H1 (cell line): ENCODE data around the gene PRKD1. TPM values are rescaled to one million over a fixed set of nuclear protein-coding genes. Genes with fewer than 3 reads are reported as not detected.

Source experiments
- CTCF ChIA-PET: fragments of 300-600 bp; sonication (Branson Sonifier 250); formaldehyde crosslinking; loops from one replicate; lab custom pipeline; 2021; ENCODE audit not compliant: partially characterized antibody; lab: Charles Lee
- POLR2A ChIA-PET: fragments of 300-600 bp; sonication (Branson Sonifier 250); formaldehyde crosslinking; loops from one replicate; lab custom pipeline; 2021; ENCODE audit warnings: inconsistent platforms; ENCODE audit not compliant: partially characterized antibody; lab: Charles Lee
- DNase-seq, 2 experiments: peaks; one replicate each; pipeline versions ENCODE4 v3.0.0 to v3.0.0-alpha.2; 2010 to 2022; ENCODE audit warnings: low spot score in 2 of 2, low read depth in 1 of 2, mixed read lengths in 1 of 2
- FAIRE-seq: peaks from 2 replicates; lab custom pipeline; 2011; peaks lifted over from hg19 to GRCh38; lab: Jason Lieb, UNC
- H2AFZ ChIP-seq: 2 replicates; pipeline ENCODE4 v1.8.1; 2012; ENCODE audit warnings: low read length, inconsistent platforms
- H2AK5ac ChIP-seq: 2 replicates; pipeline ENCODE4 v1.6.1; 2013; ENCODE audit warnings: low read depth, low read length
- H2BK120ac ChIP-seq: replicated peaks from 2 replicates; pipeline ENCODE3; 2013; ENCODE audit warnings: low read depth, low read length, inconsistent platforms
- H2BK12ac ChIP-seq: 2 replicates; pipeline ENCODE4 v1.6.1; 2013; ENCODE audit warnings: low read depth, low read length
- H2BK15ac ChIP-seq: 2 replicates; pipeline ENCODE4 v1.6.1; 2013; ENCODE audit warnings: low read length
- H2BK20ac ChIP-seq: 2 replicates; pipeline ENCODE4 v1.6.1; 2013; ENCODE audit warnings: low read length
- H2BK5ac ChIP-seq: 2 replicates; pipeline ENCODE4 v1.6.1; 2013; ENCODE audit warnings: low read depth, low read length
- H3K14ac ChIP-seq: 2 replicates; pipeline ENCODE4 v1.6.1; 2013; ENCODE audit warnings: inconsistent platforms; ENCODE audit not compliant: insufficient read length
- H3K18ac ChIP-seq: 2 replicates; pipeline ENCODE4 v1.6.1; 2013; ENCODE audit warnings: low read length; ENCODE audit errors: extremely low read depth
- H3K23ac ChIP-seq: 2 replicates; pipeline ENCODE4 v1.6.1; 2013; ENCODE audit warnings: inconsistent platforms; ENCODE audit not compliant: insufficient read length
- H3K23me2 ChIP-seq: 2 replicates; pipeline ENCODE4 v1.6.1; 2013; ENCODE audit warnings: low read depth, low read length
- H3K27ac ChIP-seq: 2 replicates; pipeline ENCODE4 v1.6.1; 2011; ENCODE audit warnings: low read depth, low read length, inconsistent platforms
- H3K27me3 ChIP-seq, 4 experiments: replicated peaks in 1 of 4; 1 replicate in 1 of 4; 2 replicates in 3 of 4; pipeline versions ENCODE4 v1.6.1 to v1.8.1; 2011 to 2013; ENCODE audit warnings: low read length in 3 of 4, mild to moderate bottlenecking in 3 of 4, inconsistent platforms in 2 of 4, mixed read lengths in 2 of 4, moderate library complexity in 1 of 4; ENCODE audit not compliant: control insufficient read depth in 3 of 4, insufficient read depth in 3 of 4; ENCODE audit errors: extremely low read depth in 1 of 4
- H3K36me3 ChIP-seq, 4 experiments: 2 replicates each; pipeline versions ENCODE4 v1.6.1 to v1.8.1; 2011 to 2013; ENCODE audit warnings: mild to moderate bottlenecking in 4 of 4, low read length in 3 of 4, moderate library complexity in 2 of 4, control low read depth in 1 of 4, inconsistent platforms in 1 of 4; ENCODE audit not compliant: insufficient read depth in 4 of 4, control insufficient read depth in 2 of 4
- H3K4ac ChIP-seq: replicated peaks from 2 replicates; pipeline ENCODE3; 2013; ENCODE audit warnings: low read length, low read depth, mixed read lengths, inconsistent platforms; ENCODE audit not compliant: insufficient read length
- H3K4me1 ChIP-seq, 4 experiments: replicated peaks in 1 of 4; 1 replicate in 1 of 4; 2 replicates in 3 of 4; pipeline versions ENCODE4 v1.6.1 to v1.8.1; 2011 to 2013; ENCODE audit warnings: low read length in 3 of 4, inconsistent platforms in 2 of 4, mixed read lengths in 1 of 4; ENCODE audit not compliant: insufficient read depth in 4 of 4, control insufficient read depth in 3 of 4
- H3K4me2 ChIP-seq, 2 experiments: 2 replicates each; pipeline versions ENCODE4 v1.6.1 to v1.8.1; 2011 to 2013; ENCODE audit warnings: low read depth in 2 of 2, low read length in 2 of 2, control low read depth in 1 of 2, inconsistent platforms in 1 of 2, mild to moderate bottlenecking in 1 of 2; ENCODE audit not compliant: insufficient read depth in 1 of 2
- H3K4me3 ChIP-seq, 4 experiments: fragments of 200-600, 300-600 bp in 1 of 4; sonication (generic), shearing (Covaris generic), sonication (Bioruptor Twin) in 1 of 4; 2 replicates each; pipeline versions ENCODE4 v1.5.1 to v1.8.1; 2011 to 2016; ENCODE audit warnings: low read length in 4 of 4, low read depth in 3 of 4, control low read depth in 2 of 4, inconsistent platforms in 2 of 4, mild to moderate bottlenecking in 2 of 4, mixed read lengths in 1 of 4, moderate library complexity in 1 of 4; ENCODE audit not compliant: insufficient read depth in 2 of 4; ENCODE audit errors: extremely low read depth in 1 of 4
- H3K56ac ChIP-seq: replicated peaks from 2 replicates; pipeline ENCODE3; 2013; ENCODE audit warnings: low read depth, mild to moderate bottlenecking, mixed read lengths, low read length, inconsistent platforms; ENCODE audit not compliant: insufficient read length
- H3K79me1 ChIP-seq: 2 replicates; pipeline ENCODE4 v1.6.1; 2013; ENCODE audit warnings: low read depth, low read length, control low read depth
- H3K79me2 ChIP-seq, 2 experiments: 2 replicates each; pipeline versions ENCODE4 v1.6.1 to v1.8.1; 2012 to 2013; ENCODE audit warnings: low read length in 2 of 2, mild to moderate bottlenecking in 2 of 2, inconsistent platforms in 1 of 2; ENCODE audit not compliant: insufficient read depth in 2 of 2, control insufficient read depth in 1 of 2
- H3K9ac ChIP-seq, 4 experiments: replicated peaks in 1 of 4; 1 replicate in 1 of 4; 2 replicates in 3 of 4; pipeline versions ENCODE4 v1.6.1 to v1.8.1; 2011 to 2013; ENCODE audit warnings: low read depth in 3 of 4, low read length in 3 of 4, control low read depth in 2 of 4, mild to moderate bottlenecking in 2 of 4, moderate library complexity in 2 of 4, inconsistent platforms in 1 of 4; ENCODE audit errors: extremely low read depth in 1 of 4
- H3K9me3 ChIP-seq, 2 experiments: 2 replicates each; pipeline versions ENCODE4 v1.6.1 to v1.8.1; 2012 to 2013; ENCODE audit warnings: mild to moderate bottlenecking in 2 of 2, moderate library complexity in 2 of 2, control low read depth in 1 of 2, inconsistent platforms in 1 of 2, low read depth in 1 of 2, low read length in 1 of 2, mixed read lengths in 1 of 2; ENCODE audit not compliant: insufficient read depth in 2 of 2
- H4K20me1 ChIP-seq, 2 experiments: replicated peaks in 1 of 2; 2 replicates each; pipeline versions ENCODE3 to v1.8.1; 2011 to 2013; ENCODE audit warnings: inconsistent platforms in 2 of 2, low read length in 2 of 2, mild to moderate bottlenecking in 1 of 2; ENCODE audit not compliant: insufficient read depth in 2 of 2, control insufficient read depth in 1 of 2
- H4K5ac ChIP-seq: 2 replicates; pipeline ENCODE4 v1.6.1; 2013; ENCODE audit warnings: low read length, low read depth, mixed read lengths, inconsistent platforms; ENCODE audit not compliant: insufficient read length
- H4K8ac ChIP-seq: 2 replicates; pipeline ENCODE4 v1.8.0; 2013; ENCODE audit warnings: mild to moderate bottlenecking, moderate library complexity, low read length, inconsistent platforms; ENCODE audit not compliant: insufficient read depth; ENCODE audit errors: extremely low read depth
- H4K91ac ChIP-seq: replicated peaks from 2 replicates; pipeline ENCODE3; 2013; ENCODE audit warnings: low read length, mixed read lengths, inconsistent platforms; ENCODE audit not compliant: insufficient read length
- GTF2F1 ChIP-seq: IDR thresholded peaks from 2 replicates; pipeline ENCODE4 v1.6.1; 2012; ENCODE audit warnings: low read depth, low read length, improper control_type of control experiment, borderline replicate concordance
- SIRT6 ChIP-seq: IDR thresholded peaks from one replicate; pipeline ENCODE4 v1.7.1; 2012; ENCODE audit warnings: low read length, inconsistent platforms
- TEAD4 ChIP-seq: IDR thresholded peaks from 2 replicates; pipeline ENCODE4 v1.6.1; 2012; ENCODE audit warnings: low read depth, low read length, inconsistent platforms, mixed read lengths
- polyA plus RNA-seq, 7 experiments: library from polyadenylated mRNA; depleted of rRNA in 3 of 7; stranded (reverse) in 5 of 7; unstranded in 2 of 7; fragments of >200 nt in 5 of 7; fragments of 200-250 nt in 2 of 7; gene quantifications; 1 replicate in 5 of 7; 2 replicates in 1 of 7; 4 replicates in 1 of 7; pipeline versions ENCODE4 v1.2.1 to v1.2.3, GENCODE V29; 2011 to 2013; ENCODE audit warnings: missing spikeins in 2 of 7, mixed read lengths in 2 of 7
- total RNA-seq: library from RNA; stranded (reverse); fragmentation: NEBNext Ultra II Directional; extraction: Animal tissue kit (Norgen Biotek cat#: 25700); gene quantifications from 2 replicates; pipeline ENCODE4 v1.2.1, GENCODE V29; 2021

Gene PRKD1
- total and polyA plus RNA-seq, 2 of the 8 experiments (the other 6 are each of a cell fraction or from before 2014, with no cell fraction given): 3.6 to 6.8 TPM

- no peak overlapping the region for H4K8ac ChIP-seq
- H2BK20ac ChIP-seq: no peak overlapping the region
- no peaks in the 10 kb centered on the region for H3K79me2 ChIP-seq
- no peak overlapping the region for H3K18ac ChIP-seq
- no peak overlapping the region for H3K4me2 ChIP-seq
- no peak overlapping the region for H3K4ac ChIP-seq
- no peak overlapping the region for H4K91ac ChIP-seq
- H3K27ac ChIP-seq: no peak overlapping the region
- H4K20me1 ChIP-seq: no peaks in the 10 kb centered on the region
- ChIA-PET CTCF (interaction anchor here (0.6 to 1.3 kb wide), 4 partner anchors 24 to 1043 kb away, joined by 3 to 5 read pairs (median 4); no protein-coding TSS in a partner anchor), POLR2A (no interaction called here)
- no peak overlapping the region for H3K56ac ChIP-seq
- no peak overlapping the region for H2BK15ac ChIP-seq
- H2BK12ac ChIP-seq: no peak overlapping the region
- H3K4me3 ChIP-seq: no peak overlapping the region
- no peaks in the 10 kb centered on the region for H3K36me3 ChIP-seq
- no peak overlapping the region for H2AFZ ChIP-seq
- no peaks in the 10 kb centered on the region for H3K79me1 ChIP-seq
- DNase-seq (no peak), FAIRE-seq (no peak)
- no peak overlapping the region for H2BK5ac ChIP-seq
- H3K9me3 ChIP-seq: no peaks in the 10 kb centered on the region
- H2BK120ac ChIP-seq: no peak overlapping the region
- H3K4me1 ChIP-seq: no peaks in the 10 kb centered on the region
- no peak overlapping the region for H2AK5ac ChIP-seq
- H3K23ac ChIP-seq: no peak overlapping the region
- H3K9ac ChIP-seq: no peak overlapping the region
- no peaks in the 10 kb centered on the region for H3K27me3 ChIP-seq
- TF ChIP-seq SIRT6 (no peak), GTF2F1 (no peak), TEAD4 (no peak)
- TF ChIP-seq, all 59 proteins: peak for 0
- H3K23me2 ChIP-seq: no peaks in the 10 kb centered on the region
- no peak overlapping the region for H4K5ac ChIP-seq
- H3K14ac ChIP-seq: no peak overlapping the region
Observed at GRCh38 chr14:29709490-29709889, 218.2 kb downstream of the PRKD1 start.
